Endothelial cell of umbilical vein (primary cell): Measurements from ENCODE around the gene WDR7. TPM values are rescaled to one million over a fixed set of nuclear protein-coding genes. Genes with fewer than 3 reads are reported as not detected.

Source experiments
- BruUV-seq: library from RNA; stranded (reverse); fragments of 400-500 nt; replicated peaks from 2 replicates; lab custom pipeline; 2021; lab: Mats Ljungman, UMichigan
- CTCF ChIA-PET: fragments of 300-600, 350-600 bp; sonication (Branson Sonifier 250); formaldehyde crosslinking; loops from one replicate; lab custom pipeline; 2021; ENCODE audit warnings: antibody characterized with exemption, inconsistent platforms; lab: Charles Lee
- POLR2A ChIA-PET: fragments of 300-600, 350-600 bp; sonication (Branson Sonifier 250); formaldehyde crosslinking; loops from one replicate; lab custom pipeline; 2021; ENCODE audit warnings: antibody characterized with exemption, inconsistent platforms; lab: Charles Lee
- DNase-seq: peaks from one replicate; pipeline ENCODE4 v3.0.0-alpha.2; 2011; ENCODE audit warnings: low read depth, low spot score
- FAIRE-seq: peaks from 2 replicates; lab custom pipeline; 2011; peaks lifted over from hg19 to GRCh38; lab: Jason Lieb, UNC
- H2AFZ ChIP-seq: 2 replicates; pipeline ENCODE4 v1.6.0; 2012; ENCODE audit warnings: low read depth, low read length, control low read depth, inconsistent platforms
- H3K27ac ChIP-seq: 2 replicates; pipeline ENCODE4 v1.5.1; 2011; ENCODE audit warnings: low read depth, mild to moderate bottlenecking, control low read depth, low read length, moderate library complexity; ENCODE audit not compliant: insufficient read depth
- H3K27me3 ChIP-seq, 2 experiments: 2 replicates each; pipeline versions ENCODE4 v1.6.0 to v1.6.1; 2011; ENCODE audit warnings: low read length in 2 of 2, mixed read lengths in 1 of 2; ENCODE audit not compliant: control insufficient read depth in 2 of 2, insufficient read depth in 2 of 2
- H3K36me3 ChIP-seq, 2 experiments: 2 replicates in 1 of 2; 3 replicates in 1 of 2; pipeline ENCODE4 v1.5.1; 2011; ENCODE audit warnings: low read length in 2 of 2, mild to moderate bottlenecking in 1 of 2, moderate library complexity in 1 of 2; ENCODE audit not compliant: control insufficient read depth in 2 of 2, insufficient read depth in 2 of 2; ENCODE audit errors: extremely low read depth in 1 of 2
- H3K4me1 ChIP-seq: 3 replicates; pipeline ENCODE4 v1.5.1; 2011; ENCODE audit warnings: mild to moderate bottlenecking, low read length; ENCODE audit not compliant: control insufficient read depth, insufficient read depth; ENCODE audit errors: extremely low read depth
- H3K4me2 ChIP-seq: 2 replicates; pipeline ENCODE4 v1.6.1; 2011; ENCODE audit warnings: low read length, control low read depth, mixed read lengths; ENCODE audit not compliant: insufficient read depth
- H3K4me3 ChIP-seq, 3 experiments: fragments of 200-600 bp in 1 of 3; sonication (generic), shearing (Covaris generic) in 1 of 3; replicated peaks in 1 of 3; 2 replicates each; pipeline ENCODE4 v1.5.1; 2011 to 2016; ENCODE audit warnings: control low read depth in 3 of 3, low read length in 3 of 3, mild to moderate bottlenecking in 2 of 3, inconsistent platforms in 1 of 3, low read depth in 1 of 3, moderate library complexity in 1 of 3; ENCODE audit not compliant: insufficient read depth in 1 of 3
- H3K79me2 ChIP-seq: 2 replicates; pipeline ENCODE4 v1.6.0; 2012; ENCODE audit warnings: low read length, inconsistent platforms; ENCODE audit not compliant: control insufficient read depth, insufficient read depth
- H3K9ac ChIP-seq: replicated peaks from 2 replicates; pipeline ENCODE3; 2011; ENCODE audit warnings: low read length, control low read depth; ENCODE audit not compliant: insufficient read depth; ENCODE audit errors: extremely low read depth
- H3K9me1 ChIP-seq: replicated peaks from 3 replicates; pipeline ENCODE4 v1.6.0; 2011; ENCODE audit warnings: mild to moderate bottlenecking, low read length; ENCODE audit not compliant: control insufficient read depth, insufficient read depth; ENCODE audit errors: extremely low read depth
- H3K9me3 ChIP-seq: replicated peaks from 2 replicates; pipeline ENCODE4 v1.5.1; 2012; ENCODE audit warnings: low read length, inconsistent platforms; ENCODE audit not compliant: control insufficient read depth, insufficient read depth
- H4K20me1 ChIP-seq: replicated peaks from 2 replicates; pipeline ENCODE3; 2011; ENCODE audit warnings: mild to moderate bottlenecking, low read length; ENCODE audit not compliant: control insufficient read depth, insufficient read depth; ENCODE audit errors: extremely low read depth
- CTCF ChIP-seq, 2 donors: IDR thresholded peaks; 1 replicate in 1 of 2; 2 replicates in 1 of 2; pipeline ENCODE4 v1.5.1; 2011; ENCODE audit warnings: low read length in 2 of 2, mild to moderate bottlenecking in 2 of 2, moderate library complexity in 2 of 2, control low read depth in 1 of 2, inconsistent platforms in 1 of 2, low read depth in 1 of 2; ENCODE audit not compliant: insufficient read depth in 1 of 2; ENCODE audit errors: extremely low read depth in 1 of 2
- EZH2 ChIP-seq: IDR thresholded peaks from 2 replicates; pipeline ENCODE4 v1.6.1; 2012; ENCODE audit warnings: borderline replicate concordance, low read depth, mild to moderate bottlenecking, moderate library complexity, low read length, inconsistent platforms; ENCODE audit not compliant: severe bottlenecking
- FOS ChIP-seq: IDR thresholded peaks from 2 replicates; pipeline ENCODE4 v1.6.1; 2011; ENCODE audit warnings: mild to moderate bottlenecking, low read length, moderate library complexity, borderline replicate concordance; ENCODE audit not compliant: insufficient read depth
- GATA2 ChIP-seq: IDR thresholded peaks from 2 replicates; pipeline ENCODE4 v1.7.0; 2011; ENCODE audit warnings: low read depth, mild to moderate bottlenecking, moderate library complexity, mixed read lengths, low read length; ENCODE audit not compliant: insufficient read length, insufficient read depth
- JUN ChIP-seq: IDR thresholded peaks from 2 replicates; pipeline ENCODE4 v1.6.1; 2011; ENCODE audit warnings: borderline replicate concordance, low read depth; ENCODE audit not compliant: insufficient read length, insufficient read depth
- MAX ChIP-seq: IDR thresholded peaks from 2 replicates; pipeline ENCODE4 v1.6.1; 2011; ENCODE audit not compliant: insufficient read depth, insufficient read length
- MYC ChIP-seq: IDR thresholded peaks from one replicate; pipeline ENCODE4 v1.6.1; 2011; ENCODE audit warnings: mild to moderate bottlenecking, low read depth, low read length
- POLR2A ChIP-seq: IDR thresholded peaks from 2 replicates; pipeline ENCODE4 v1.6.1; 2012; ENCODE audit warnings: low read depth, mild to moderate bottlenecking, control low read depth, low read length
- POLR2AphosphoS5 ChIP-seq: IDR thresholded peaks from 2 replicates; pipeline ENCODE4 v1.6.1; 2012; ENCODE audit warnings: low read depth, mild to moderate bottlenecking, control low read depth, low read length, moderate library complexity; ENCODE audit not compliant: insufficient read depth
- dilution Hi-C: fragments of 300-500 bp; cut with MboI; formaldehyde crosslinking; loops from one replicate; pipeline ENCODE4 v1.15.0; 2019; ENCODE audit warnings: low sequenced_read_pairs; ENCODE audit not compliant: extremely low pct_ligation_motif_present
- intact Hi-C: fragments of 100-400 bp; cut with micrococcal nuclease; formaldehyde crosslinking; loops from one replicate; pipeline ENCODE4 v1.10.0; 2022
- polyA plus RNA-seq, 4 experiments: library from polyadenylated mRNA; depleted of rRNA in 3 of 4; stranded (reverse) in 3 of 4; unstranded in 1 of 4; fragments of >200 nt; gene quantifications; 2 replicates each; pipeline versions ENCODE4 v1.2.1 to v1.2.3, GENCODE V29; 2011 to 2012; ENCODE audit warnings: missing spikeins in 1 of 4
- total RNA-seq: library from RNA; stranded (reverse); gene quantifications from 2 replicates; pipeline ENCODE4 v1.2.3, GENCODE V29; 2021

Gene WDR7
- total and polyA plus RNA-seq, 2 donors (not counting 3 experiments of a cell fraction or from before 2014, with no cell fraction given), result 5.9 to 19.0 TPM

GRCh38 chr18:56662063-56662408 is 10.9 kb downstream of the WDR7 start:
- no peaks in the 10 kb centered on the region for H4K20me1 ChIP-seq
- dilution Hi-C loops, result no loop called here
- H3K27ac ChIP-seq, result no peak overlapping the region
- no peaks in the 10 kb centered on the region for H3K4me1 ChIP-seq
- no peak overlapping the region for H3K4me3 ChIP-seq
- no peak for TF ChIP-seq MYC
- no peak for FAIRE-seq
- H3K9ac ChIP-seq, result no peak overlapping the region
- no peak overlapping the region for H2AFZ ChIP-seq
- BruUV-seq, result no TSS peak
- ChIA-PET CTCF (no interaction called here), POLR2A (no interaction called here)
- no peaks in the 10 kb centered on the region for H3K9me3 ChIP-seq
- no peaks in the 10 kb centered on the region for H3K27me3 ChIP-seq
- H3K4me2 ChIP-seq, result no peak overlapping the region
- no peaks in the 10 kb centered on the region for H3K9me1 ChIP-seq
- no peak for DNase-seq
- intact Hi-C loops, result no loop called here
- H3K36me3 ChIP-seq, result no peaks in the 10 kb centered on the region
- peaks cover 6% of the 10 kb centered on the region for H3K79me2 ChIP-seq

- peaks cover 4% of the 10 kb centered on the region for H3K79me2 ChIP-seq
- CTCF ChIA-PET, result no interaction called here
- no peak for FAIRE-seq
Observed at GRCh38 chr18:56662502-56662901, 11.3 kb downstream of the WDR7 start.

More at GRCh38 chr18:56662502-56662901, 11.3 kb downstream of the WDR7 start:
- Histone ChIP-seq H4K20me1 (no peaks in the 10 kb centered on the region), H3K9ac (no peak overlapping the region), H3K9me3 (no peaks in the 10 kb centered on the region), H3K4me2 (no peak overlapping the region), H3K27ac (no peak overlapping the region), H3K36me3 (no peaks in the 10 kb centered on the region), H3K4me1 (no peaks in the 10 kb centered on the region), H3K9me1 (no peaks in the 10 kb centered on the region), H3K4me3 (no peak overlapping the region), H3K27me3 (no peaks in the 10 kb centered on the region), H2AFZ (no peak overlapping the region)
- TF ChIP-seq EZH2 (no peak), JUN (no peak), CTCF (IDR thresholded peaks at IDR 0.05; ENCODE audit: extremely low read depth in 1 of 2, insufficient read depth in 1 of 2, low read depth in 1 of 2, low read length in 2 of 2) (no peak), FOS (no peak), GATA2 (no peak), MYC (no peak), POLR2AphosphoS5 (no peak), MAX (no peak), POLR2A (no peak)
- BruUV-seq, result no TSS peak
- DNase-seq, result no peak
- dilution Hi-C loops, result no loop called here
- intact Hi-C loops, result no loop called here
- POLR2A ChIA-PET, result no interaction called here
